Measurements from ENCODE around the gene DISP2. TPM values are rescaled to one million over a fixed set of nuclear protein-coding genes. Genes with fewer than 3 reads are reported as not detected.

Gene DISP2
- total RNA-seq, 1 experiment from 2014 or later, result 0.87 TPM

DNA sequence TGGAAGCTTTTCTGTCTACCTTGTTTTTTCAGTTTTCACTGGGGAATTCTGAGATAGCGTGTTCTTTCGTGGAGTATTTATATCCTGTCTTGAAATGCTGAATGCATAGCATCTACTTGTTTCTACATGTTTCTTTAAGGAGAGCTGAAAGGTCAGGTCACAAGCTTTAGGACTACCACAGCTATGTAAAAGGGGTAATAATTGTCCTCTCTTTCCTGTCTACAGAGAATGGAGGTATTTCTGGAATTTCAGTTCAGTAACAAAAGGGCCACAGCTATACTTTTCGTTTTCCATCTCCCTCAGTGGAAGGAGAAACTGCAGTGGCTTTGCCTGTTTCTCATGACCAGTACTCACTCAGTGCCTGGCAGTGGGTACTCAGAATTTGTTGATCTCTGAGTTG lies 29.8 kb upstream of the DISP2 start:
- intact Hi-C loops (cut with micrococcal nuclease), result no loop called here
- DNase-seq, result no peak

DNA sequence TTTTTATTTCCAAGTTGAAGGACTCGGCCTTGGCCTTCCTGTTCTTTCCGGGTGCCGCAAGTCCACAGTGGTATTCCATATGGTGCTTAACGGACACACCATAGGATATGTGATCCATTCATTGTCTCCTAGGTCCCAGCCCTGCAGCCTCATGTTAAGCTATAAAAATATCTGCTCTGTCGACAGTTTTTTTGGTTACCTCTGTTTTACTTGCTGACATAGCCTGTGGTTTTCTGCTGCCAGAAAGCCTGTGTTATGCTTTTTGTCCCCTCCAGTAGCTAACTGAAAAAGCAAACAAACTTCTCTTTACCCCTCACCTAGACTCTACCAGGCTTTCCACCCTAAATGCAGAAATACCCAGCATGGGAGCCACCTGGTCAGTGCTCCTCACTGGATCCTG lies 29.3 kb upstream of the DISP2 start:
- Histone ChIP-seq H4K20me1 (ENCODE audit: low read length) (peaks cover 12% of the 10 kb centered on the region; the same call in 1 of the 2 replicates), H3K9me3 (ENCODE audit: low read length) (no peaks in the 10 kb centered on the region), H3K9me2 (replicated peaks; ENCODE audit: low read length) (no peaks in the 10 kb centered on the region), H3K4me1 (ENCODE audit: insufficient read depth, low read length) (peaks cover 14% of the 10 kb centered on the region), H3K79me2 (ENCODE audit: low read length) (peaks cover 23% of the 10 kb centered on the region), H3K4me2 (ENCODE audit: low read length) (no peak overlapping the region), H3K27me3 (ENCODE audit: low read length) (no peaks in the 10 kb centered on the region), H3K4me3 (ENCODE audit: low read length) (no peak overlapping the region), H3K27ac (ENCODE audit: low read length) (no peak overlapping the region), H3K9ac (ENCODE audit: low read length) (no peak overlapping the region), H3K36me3 (ENCODE audit: low read depth, low read length) (peaks cover 3% of the 10 kb centered on the region; the same call in 1 of the 2 replicates), H2AFZ (ENCODE audit: low read length) (no peak overlapping the region), H3F3A (ENCODE audit: low read length, unreplicated experiment) (peaks cover 21% of the 10 kb centered on the region)
- CTCF ChIA-PET, result interaction anchor here (2.0 kb wide), 1 partner anchor 10 kb away, joined by 10 read pairs; no protein-coding TSS in a partner anchor
- DNase-seq (no peak), ATAC-seq (no peak; the same call in 1 of the 2 replicates)
- intact Hi-C loops (cut with micrococcal nuclease), result no loop called here
- no TSS peak for BruUV-seq (replicated peaks)
- POLR2A ChIA-PET (ENCODE audit: unreplicated experiment), result interaction anchor here (1.1 kb wide), 1 partner anchor 10 kb away, joined by 8 read pairs; no protein-coding TSS in a partner anchor
- TF ChIP-seq EZH2 (IDR thresholded peaks at IDR 0.05; ENCODE audit: low read length, unreplicated experiment), result no peak
- TF ChIP-seq EZH2phosphoT487 (IDR thresholded peaks at IDR 0.05; ENCODE audit: borderline replicate concordance, low read length), result no peak
- TF ChIP-seq, protein P1, sequence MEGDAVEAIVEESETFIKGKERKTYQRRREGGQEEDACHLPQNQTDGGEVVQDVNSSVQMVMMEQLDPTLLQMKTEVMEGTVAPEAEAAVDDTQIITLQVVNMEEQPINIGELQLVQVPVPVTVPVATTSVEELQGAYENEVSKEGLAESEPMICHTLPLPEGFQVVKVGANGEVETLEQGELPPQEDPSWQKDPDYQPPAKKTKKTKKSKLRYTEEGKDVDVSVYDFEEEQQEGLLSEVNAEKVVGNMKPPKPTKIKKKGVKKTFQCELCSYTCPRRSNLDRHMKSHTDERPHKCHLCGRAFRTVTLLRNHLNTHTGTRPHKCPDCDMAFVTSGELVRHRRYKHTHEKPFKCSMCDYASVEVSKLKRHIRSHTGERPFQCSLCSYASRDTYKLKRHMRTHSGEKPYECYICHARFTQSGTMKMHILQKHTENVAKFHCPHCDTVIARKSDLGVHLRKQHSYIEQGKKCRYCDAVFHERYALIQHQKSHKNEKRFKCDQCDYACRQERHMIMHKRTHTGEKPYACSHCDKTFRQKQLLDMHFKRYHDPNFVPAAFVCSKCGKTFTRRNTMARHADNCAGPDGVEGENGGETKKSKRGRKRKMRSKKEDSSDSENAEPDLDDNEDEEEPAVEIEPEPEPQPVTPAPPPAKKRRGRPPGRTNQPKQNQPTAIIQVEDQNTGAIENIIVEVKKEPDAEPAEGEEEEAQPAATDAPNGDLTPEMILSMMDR (conservative IDR thresholded peaks at IDR 0.05; ENCODE audit: low read depth, low read length), result no peak

More for the DNA sequence above, 29.8 kb upstream of the DISP2 start:
- no peak for ATAC-seq
- peaks cover 14% of the 10 kb centered on the region for H3K4me1 ChIP-seq (ENCODE audit: insufficient read depth, low read length)
- H3K9me3 ChIP-seq (ENCODE audit: low read length), result no peaks in the 10 kb centered on the region
- no peak overlapping the region for H3K9ac ChIP-seq (ENCODE audit: low read length)
- ChIA-PET CTCF (interaction anchor here (2.0 kb wide), 1 partner anchor 10 kb away, joined by 10 read pairs; no protein-coding TSS in a partner anchor), POLR2A (ENCODE audit: unreplicated experiment) (interaction anchor here (0.6 to 1.1 kb wide), 3 partner anchors 10 to 281 kb away, joined by 4 to 8 read pairs (median 5); no protein-coding TSS in a partner anchor)
- no peak overlapping the region for H2AFZ ChIP-seq (ENCODE audit: low read length)
- H3K4me2 ChIP-seq (ENCODE audit: low read length), result no peak overlapping the region
- H4K20me1 ChIP-seq (ENCODE audit: low read length), result peaks cover 12% of the 10 kb centered on the region; the same call in 1 of the 2 replicates
- no TSS peak for BruUV-seq (replicated peaks)
- H3K27ac ChIP-seq (ENCODE audit: low read length), result no peak overlapping the region
- H3K79me2 ChIP-seq (ENCODE audit: low read length), result peaks cover 23% of the 10 kb centered on the region
- no peaks in the 10 kb centered on the region for H3K9me2 ChIP-seq (replicated peaks; ENCODE audit: low read length)
- H3F3A ChIP-seq (ENCODE audit: low read length, unreplicated experiment), result peaks cover 21% of the 10 kb centered on the region
- TF ChIP-seq EZH2phosphoT487 (IDR thresholded peaks at IDR 0.05; ENCODE audit: borderline replicate concordance, low read length) (no peak), EZH2 (IDR thresholded peaks at IDR 0.05; ENCODE audit: low read length, unreplicated experiment) (no peak)
- TF ChIP-seq, protein P1 (conservative IDR thresholded peaks at IDR 0.05; ENCODE audit: low read depth, low read length), result no peak
- no peak overlapping the region for H3K4me3 ChIP-seq (ENCODE audit: low read length)
- no peaks in the 10 kb centered on the region for H3K36me3 ChIP-seq (ENCODE audit: low read depth, low read length)
- no peaks in the 10 kb centered on the region for H3K27me3 ChIP-seq (ENCODE audit: low read length)

DNA sequence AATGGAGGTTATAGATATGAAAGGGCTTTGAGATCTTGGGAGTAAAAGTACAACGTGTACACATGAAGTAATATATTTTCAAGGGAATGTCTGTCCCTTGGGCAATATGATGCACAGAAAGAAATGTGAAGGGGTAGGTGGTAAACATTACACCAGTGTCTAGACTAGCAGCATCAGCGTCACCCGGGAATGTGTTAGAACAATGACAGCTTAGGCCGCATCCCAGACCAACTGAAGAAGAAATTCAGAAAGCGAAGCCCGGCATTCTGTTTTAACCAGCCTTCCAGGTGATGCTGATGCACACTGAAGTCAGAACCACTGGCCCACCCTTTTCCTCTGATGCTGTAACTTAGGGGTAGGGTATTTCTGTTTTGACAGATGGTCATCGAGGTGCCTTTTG lies 28.2 kb upstream of the DISP2 start:
- H3K27ac ChIP-seq (ENCODE audit: low read length), result no peak overlapping the region
- CTCF ChIA-PET, result no interaction called here
- TF ChIP-seq EZH2 (IDR thresholded peaks at IDR 0.05; ENCODE audit: low read length, unreplicated experiment), result no peak
- no peak for TF ChIP-seq EZH2phosphoT487 (IDR thresholded peaks at IDR 0.05; ENCODE audit: borderline replicate concordance, low read length)
- TF ChIP-seq, protein P1 (conservative IDR thresholded peaks at IDR 0.05; ENCODE audit: low read depth, low read length), result no peak

More for the DNA sequence above, 28.2 kb upstream of the DISP2 start:
- Histone ChIP-seq H3F3A (ENCODE audit: low read length, unreplicated experiment) (peaks cover 21% of the 10 kb centered on the region), H3K9me2 (replicated peaks; ENCODE audit: low read length) (no peaks in the 10 kb centered on the region), H3K9ac (ENCODE audit: low read length) (no peak overlapping the region), H4K20me1 (ENCODE audit: low read length) (peaks cover 12% of the 10 kb centered on the region; the same call in 1 of the 2 replicates), H3K4me3 (ENCODE audit: low read length) (no peak overlapping the region), H3K27me3 (ENCODE audit: low read length) (no peaks in the 10 kb centered on the region), H3K4me1 (ENCODE audit: insufficient read depth, low read length) (peaks cover 13% of the 10 kb centered on the region), H3K9me3 (ENCODE audit: low read length) (no peaks in the 10 kb centered on the region), H3K79me2 (ENCODE audit: low read length) (peaks cover 17% of the 10 kb centered on the region), H3K4me2 (ENCODE audit: low read length) (no peak overlapping the region), H3K36me3 (ENCODE audit: low read depth, low read length) (peaks cover 12% of the 10 kb centered on the region; the same call in 1 of the 2 replicates), H2AFZ (ENCODE audit: low read length) (no peak overlapping the region)
- POLR2A ChIA-PET (ENCODE audit: unreplicated experiment), result interaction anchor here (0.6 kb wide), 1 partner anchor 93 kb away, joined by 3 read pairs; no protein-coding TSS in a partner anchor
- BruUV-seq (replicated peaks), result no TSS peak
- intact Hi-C loops (cut with micrococcal nuclease), result no loop called here
- ATAC-seq, result no peak; the same call in 1 of the 2 replicates
- DNase-seq, result no peak
